ENCODE results near the gene NDC80.

Gene NDC80

DNA sequence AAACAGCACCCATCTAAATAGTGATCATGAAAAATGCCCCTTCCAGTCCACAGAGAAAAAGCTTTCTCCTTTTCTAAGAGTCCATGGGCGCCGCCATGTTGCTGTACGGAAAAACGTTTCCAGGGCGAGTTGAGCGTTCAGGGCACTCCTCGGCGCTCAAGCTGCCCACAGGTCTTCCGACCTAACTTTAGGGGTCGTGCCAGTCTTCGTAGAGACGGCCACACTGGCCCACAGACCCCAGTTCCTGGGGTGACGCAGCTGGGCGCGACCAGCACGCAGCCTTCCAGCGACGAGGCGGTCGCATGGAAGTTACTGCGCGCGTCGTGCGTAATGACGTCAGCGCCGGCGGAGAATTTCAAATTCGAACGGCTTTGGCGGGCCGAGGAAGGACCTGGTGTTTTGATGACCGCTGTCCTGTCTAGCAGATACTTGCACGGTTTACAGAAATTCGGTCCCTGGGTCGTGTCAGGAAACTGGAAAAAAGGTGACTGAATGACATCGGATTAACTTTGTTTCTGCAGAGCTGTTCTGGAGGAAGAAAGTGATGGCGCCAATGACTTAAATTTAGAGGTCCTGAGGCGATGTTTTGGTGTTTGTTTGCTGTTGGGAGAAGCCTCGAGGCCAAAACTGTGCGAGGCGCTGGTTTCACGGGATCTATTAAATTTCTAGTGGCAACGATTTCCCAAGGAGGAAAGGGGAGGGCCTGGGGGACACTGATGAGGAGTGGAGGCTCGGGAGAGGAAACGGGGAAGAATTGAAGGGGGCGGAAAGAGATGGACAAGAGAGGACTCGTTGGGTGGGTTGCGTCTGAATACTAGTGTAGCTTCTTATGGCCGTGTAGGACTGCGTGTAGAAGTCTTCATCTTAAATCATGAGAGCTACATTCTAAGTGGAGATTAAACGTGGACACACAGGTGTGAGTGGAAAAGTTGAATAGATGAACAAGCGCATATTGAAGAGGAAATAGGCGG is at the start of gene NDC80, which contains the start of gene METTL4:
Gene NDC80 (plus strand): TSS at position 358 of the 971 bp plus-strand sequence. CDS start 1,429 bp downstream, outside the sequence.
Gene METTL4 (minus strand): TSS at position 306 of the 971 bp plus-strand sequence. CDS start 4,289 bp downstream, outside the sequence.
- peak; percentile 98 for DNase-seq

GRCh38 chr18:2522112-2522511 is 49.2 kb upstream of the NDC80 start:
- no peak for DNase-seq

DNA sequence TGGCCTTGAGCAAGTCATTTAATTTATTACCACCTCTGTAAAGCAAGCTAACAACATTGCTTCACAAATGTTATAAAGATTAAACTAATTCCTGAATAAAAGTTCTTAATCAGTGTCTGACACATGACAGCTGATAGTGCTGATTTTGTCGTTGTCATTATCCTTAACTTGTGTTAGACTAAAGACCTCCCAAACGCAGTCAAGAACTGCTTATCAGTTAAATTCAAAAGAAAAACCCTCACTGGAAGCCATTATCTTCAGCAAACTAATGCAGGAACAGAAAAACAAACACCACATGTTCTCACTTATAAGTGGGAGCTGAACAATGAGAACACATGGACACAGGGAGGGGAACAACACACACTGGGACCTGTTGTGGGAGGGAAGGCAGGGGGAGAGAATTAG is 46.6 kb upstream of the NDC80 start:
- peak; percentile 40 for DNase-seq

DNA sequence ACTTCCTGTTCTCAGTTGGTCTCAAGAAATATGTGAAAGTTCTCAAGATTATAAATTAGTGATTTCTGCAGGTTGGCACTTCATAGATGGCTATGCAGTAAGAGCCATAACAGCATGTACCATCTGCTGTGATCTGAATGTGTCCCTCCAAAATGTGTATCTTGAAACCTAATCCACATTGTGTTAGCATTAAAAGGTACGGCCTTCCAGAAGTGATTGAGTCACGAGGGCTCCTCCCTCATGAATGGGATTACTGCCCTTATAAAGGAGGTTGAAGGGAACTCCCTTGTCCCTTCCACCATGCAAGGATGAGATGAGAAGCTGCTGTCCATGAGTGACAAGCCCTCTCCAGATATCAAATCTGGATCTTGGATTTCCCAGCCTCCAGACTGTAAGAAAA is 45.0 kb upstream of the NDC80 start:
- peak; percentile 90 for DNase-seq

GRCh38 chr18:2529154-2529553 is 42.2 kb upstream of the NDC80 start:
- DNase-seq = no peak

- no peak for DNase-seq
These were observed 39.6 kb upstream of the NDC80 start for GRCh38 chr18:2531751-2532150.

DNA sequence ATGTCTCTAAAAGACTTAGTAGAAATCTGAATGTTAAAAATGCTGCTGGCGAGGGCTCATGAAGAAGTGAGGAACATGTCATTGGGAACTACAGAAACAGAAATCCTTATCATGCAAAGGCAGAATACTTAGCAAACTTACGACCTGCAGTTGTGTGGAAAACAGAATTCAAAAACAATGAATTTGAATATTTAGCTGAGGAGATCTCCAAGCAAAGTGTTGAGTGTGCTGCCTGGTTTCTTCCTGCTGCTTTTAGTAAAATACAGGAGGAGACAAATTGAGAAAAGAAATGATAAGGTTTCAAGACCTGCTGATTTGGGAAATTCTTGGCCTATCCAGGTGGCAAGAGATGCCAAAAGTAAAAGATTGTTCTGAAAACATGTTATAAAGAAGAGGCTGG is 38.6 kb upstream of the NDC80 start:
- DNase-seq = no peak

- no peak for DNase-seq
These were observed 36.5 kb upstream of the NDC80 start for GRCh38 chr18:2534906-2535305.

DNA sequence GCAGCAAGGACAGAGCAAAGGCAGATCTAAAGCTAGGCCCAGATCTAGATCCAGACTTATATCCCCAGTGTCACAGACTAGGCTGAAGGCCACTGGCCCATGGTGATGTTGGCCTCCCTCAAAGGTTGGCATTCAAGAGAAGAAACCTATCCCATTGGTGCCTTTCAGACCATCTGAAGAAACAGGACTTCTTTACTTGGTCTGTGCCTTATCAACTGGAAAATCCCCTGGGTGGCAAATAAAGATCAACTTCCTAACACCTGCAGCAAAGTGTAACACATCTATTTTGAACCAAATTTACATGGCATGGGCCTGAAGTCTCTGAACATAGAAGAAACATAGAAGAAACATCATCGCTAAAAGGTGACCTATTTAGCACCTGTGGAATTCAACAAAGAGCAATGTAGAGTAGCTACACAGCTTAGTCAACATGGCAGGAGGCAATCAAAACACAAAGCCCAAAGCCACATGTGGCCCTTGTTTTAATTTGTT is 35.9 kb upstream of the NDC80 start:
- DNase-seq = no peak

DNA sequence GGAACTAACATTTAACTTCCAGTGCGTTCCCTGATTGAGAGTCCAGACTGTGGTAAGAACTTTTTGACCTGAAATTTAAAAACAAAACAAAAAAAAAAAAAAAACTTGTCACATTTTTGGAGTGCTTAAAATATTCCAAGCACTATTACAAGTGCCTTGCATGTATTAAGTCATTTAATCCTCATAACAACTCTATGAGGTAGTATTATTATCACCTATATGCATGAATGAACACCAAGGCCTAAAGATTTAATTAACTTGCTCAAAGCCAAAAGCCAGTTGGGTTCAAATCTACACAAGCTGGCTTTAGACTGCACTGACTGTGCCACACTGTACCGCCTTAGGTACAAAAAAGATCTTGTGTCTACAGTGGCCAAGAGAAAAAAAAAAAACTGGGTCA is 35.3 kb upstream of the NDC80 start:
- DNase-seq = no peak

GRCh38 chr18:2536493-2536892 is 34.9 kb upstream of the NDC80 start:
- no peak for DNase-seq

GRCh38 chr18:2537296-2537695 is 34.1 kb upstream of the NDC80 start:
- no peak for DNase-seq

DNA sequence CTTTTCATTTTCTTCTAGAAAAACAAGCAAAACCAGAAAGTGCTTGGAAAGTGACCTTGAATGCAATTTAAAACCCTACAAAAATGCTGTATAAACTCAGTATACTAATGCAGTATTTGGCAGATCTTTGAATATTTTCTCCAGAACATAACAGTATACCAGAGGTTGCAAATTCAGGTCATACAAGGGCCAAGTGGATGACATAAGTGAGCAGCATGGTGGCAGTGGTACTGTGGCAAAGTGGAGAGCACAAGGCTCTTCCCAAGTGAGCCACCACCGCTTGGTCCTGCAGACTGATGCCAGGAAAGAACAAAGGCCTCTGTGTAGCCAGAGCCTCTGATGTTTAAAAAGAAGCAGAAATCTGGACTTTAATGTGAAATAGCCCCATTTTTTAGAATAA is 33.1 kb upstream of the NDC80 start:
- no peak for DNase-seq

- DNase-seq = no peak
These were observed 32.5 kb upstream of the NDC80 start for GRCh38 chr18:2538844-2539243.

GRCh38 chr18:2540575-2540974 is 30.8 kb upstream of the NDC80 start:
- no peak for DNase-seq

DNA sequence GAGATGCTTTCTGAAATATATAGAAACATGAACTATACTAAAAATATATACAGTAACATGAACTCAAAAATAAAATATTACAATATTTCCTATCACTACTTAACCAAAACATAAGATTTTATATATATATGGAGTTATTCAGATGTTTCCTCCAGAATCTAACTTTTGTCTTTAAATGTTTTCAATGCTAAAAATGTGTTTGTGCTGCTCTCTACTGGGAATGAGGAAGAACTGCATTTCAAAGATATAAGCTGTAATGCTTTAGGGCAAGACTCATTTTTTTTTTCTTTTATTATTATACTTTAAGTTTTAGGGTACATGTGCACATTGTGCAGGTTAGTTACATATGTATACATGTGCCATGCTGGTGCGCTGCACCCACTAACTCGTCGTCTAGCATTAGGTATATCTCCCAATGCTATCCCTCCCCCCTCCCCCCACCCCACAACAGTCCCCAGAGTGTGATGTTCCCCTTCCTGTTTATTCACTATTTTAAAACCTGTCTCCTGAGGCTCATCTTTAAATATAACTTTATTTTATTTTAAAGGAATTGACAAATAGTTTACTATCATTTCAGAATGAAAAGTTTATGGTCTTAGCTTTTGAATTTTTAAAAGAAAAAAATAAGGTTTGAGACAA is 29.3 kb upstream of the NDC80 start:
- DNase-seq = peak; percentile 76

DNA sequence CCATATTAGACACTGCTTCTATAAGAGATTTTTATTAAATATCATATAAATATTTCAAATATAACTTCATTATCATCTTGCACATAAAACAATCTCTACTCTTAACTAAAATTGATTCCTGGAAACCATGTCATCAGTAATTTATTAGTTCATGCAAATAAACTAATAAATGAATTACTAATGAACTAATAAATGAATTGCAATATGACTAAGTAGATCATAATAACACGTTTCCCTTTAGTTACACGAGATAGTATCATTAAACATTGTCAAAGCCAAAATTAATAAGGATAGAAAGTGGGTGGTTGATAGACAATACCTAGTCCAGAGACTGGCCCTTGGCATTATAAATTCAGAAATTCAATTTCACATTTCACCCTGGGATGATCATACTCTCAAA is 26.2 kb upstream of the NDC80 start:
- DNase-seq = no peak

DNA sequence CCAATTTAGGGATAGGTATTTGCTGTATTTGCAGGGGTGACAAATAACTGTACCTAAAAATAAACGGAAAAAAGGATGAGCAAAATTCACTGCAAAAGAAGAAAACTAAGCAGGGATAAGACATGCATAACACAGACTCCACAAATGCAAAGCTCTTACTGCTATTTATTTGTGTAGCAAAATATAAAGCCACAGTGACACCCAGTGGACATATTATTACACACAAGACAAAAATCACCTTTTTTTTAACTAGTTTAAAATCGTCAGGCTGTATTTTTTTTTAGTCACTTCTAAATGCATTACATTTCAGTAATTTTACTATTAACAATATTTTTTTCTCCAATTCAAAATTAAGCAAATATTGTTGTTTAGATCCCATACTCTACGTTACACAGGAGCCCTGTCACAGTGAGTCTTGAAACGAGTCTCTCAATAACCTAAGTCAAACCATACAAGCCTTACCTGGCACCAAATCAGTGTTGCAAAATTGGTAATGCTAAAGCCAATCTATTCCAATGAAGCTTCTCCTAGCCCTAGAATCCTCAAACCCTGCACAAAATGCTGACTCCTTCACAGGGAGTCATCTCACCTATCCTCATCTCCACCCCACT is 23.8 kb upstream of the NDC80 start:
- DNase-seq = peak; percentile 87

- no peak for DNase-seq
These were observed 21.9 kb upstream of the NDC80 start for GRCh38 chr18:2549462-2549861.

GRCh38 chr18:2551425-2551824 is 19.9 kb upstream of the NDC80 start:
- no peak for DNase-seq

DNA sequence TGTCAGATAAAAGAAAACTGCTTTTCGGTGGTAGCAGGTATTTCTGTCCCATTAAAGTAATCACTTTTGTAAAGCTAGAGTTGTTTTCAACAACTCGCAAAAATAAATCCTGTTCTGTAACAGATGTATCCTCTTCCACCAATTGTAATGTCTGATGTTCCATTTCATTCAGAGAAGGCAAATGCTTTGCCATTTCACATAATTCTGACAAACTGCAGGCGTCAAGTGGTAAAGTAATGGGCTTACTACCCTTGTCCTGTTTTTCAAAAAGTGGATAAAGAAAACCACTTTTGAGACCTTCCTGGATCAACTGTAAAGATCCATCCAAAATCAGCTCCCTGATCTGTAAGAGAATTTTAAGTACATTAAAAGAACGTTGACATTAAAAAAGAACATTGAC is 16.7 kb upstream of the NDC80 start:
- DNase-seq = no peak

DNA sequence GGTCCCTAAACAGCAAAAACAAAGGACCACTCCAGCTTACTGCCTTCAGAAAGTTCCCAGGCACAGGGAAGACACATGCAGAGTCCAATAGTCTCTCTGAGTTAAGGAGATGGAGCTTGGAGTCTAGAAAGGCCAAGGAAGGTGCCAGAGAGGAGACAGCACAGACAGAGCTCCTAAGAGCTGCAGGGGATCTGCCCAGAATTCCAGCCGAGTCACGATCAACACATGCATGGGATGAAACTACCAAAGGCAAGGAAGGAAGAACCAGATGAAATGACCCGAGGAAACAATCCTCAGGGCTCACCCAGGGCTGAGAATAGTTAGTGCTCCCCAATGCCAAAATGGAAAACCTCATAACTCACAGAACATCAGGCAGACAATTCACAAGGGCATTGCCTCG is 15.5 kb upstream of the NDC80 start:
- no peak for DNase-seq

DNA sequence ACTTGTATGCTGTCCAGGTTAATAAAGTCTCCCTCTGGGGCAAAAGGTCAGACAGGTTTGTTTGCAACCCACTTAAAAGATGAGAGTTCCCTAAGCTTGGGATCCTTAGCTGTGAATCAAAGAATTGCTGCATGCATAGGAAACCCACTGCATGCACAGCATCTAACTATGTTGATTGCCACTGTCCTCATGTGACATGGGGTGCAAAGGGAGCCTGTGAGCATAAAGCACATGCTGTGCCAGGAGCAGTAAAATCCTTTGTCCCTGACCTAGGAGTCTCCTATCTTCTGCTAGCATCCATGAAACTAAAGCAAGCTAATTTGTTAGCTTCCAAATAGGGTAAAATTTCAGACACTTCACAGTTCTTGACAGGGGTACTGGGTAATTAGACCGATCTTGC is 13.8 kb upstream of the NDC80 start:
- DNase-seq = no peak

GRCh38 chr18:2559249-2559648 is 12.1 kb upstream of the NDC80 start:
- DNase-seq = no peak

Data from DMS53 (cell line).